ENCODE data around the gene PIGS.

PIGS gene

DNA sequence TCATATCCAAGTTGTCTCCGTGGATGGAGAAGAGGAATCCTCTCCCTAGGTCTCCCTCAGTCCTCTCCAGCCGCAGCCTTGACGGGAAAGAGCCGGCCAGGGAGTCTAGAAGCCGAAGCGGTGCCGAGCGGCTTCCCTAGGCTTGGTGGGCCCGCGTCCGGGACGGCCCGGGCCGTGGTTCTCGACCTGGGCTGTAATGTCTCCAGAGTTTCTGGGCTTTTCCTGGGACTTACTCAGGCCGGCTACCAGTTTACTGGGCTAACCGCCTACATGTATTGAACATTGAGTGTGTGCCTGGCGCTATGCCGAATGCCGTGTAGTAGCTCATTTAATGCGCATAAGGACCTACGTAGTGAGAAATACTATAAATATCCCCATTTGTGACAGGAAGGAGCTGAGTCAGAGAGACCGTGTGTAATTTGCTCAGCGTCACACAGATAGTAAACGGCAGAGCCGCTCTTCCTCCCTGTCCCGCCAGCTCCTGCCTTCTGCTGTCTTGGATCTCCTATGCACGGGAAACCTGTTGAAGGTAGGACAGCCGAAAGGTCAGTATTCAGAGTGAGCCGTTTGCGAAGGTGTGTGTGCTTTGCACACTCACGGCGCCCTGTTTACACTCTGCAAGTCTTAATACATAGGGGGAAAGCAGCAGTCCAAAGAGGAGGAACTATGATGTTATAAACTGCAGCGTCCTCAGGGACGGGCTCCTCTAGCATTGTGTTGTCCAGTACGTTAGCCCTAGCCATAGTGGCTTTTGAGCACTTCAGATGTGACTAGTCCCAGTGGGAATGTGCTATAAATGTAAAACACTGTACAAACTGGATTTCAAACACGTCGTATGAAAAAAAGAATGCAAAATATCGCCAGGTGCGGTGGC lies 28.2 kb upstream of the PIGS start:
- Histone ChIP-seq H3K36me3 (ENCODE audit: insufficient read depth, low read length) (peaks cover 22% of the 10 kb centered on the region; the same call in 1 of the 2 replicates), H3K4me1 (ENCODE audit: insufficient read depth, low read length, severe bottlenecking) (peaks cover 19% of the 10 kb centered on the region), H4K20me1 (ENCODE audit: insufficient read depth, low read length) (no peaks in the 10 kb centered on the region), H3K27me3 (ENCODE audit: insufficient read depth, low read length) (no peaks in the 10 kb centered on the region), H3K9me3 (ENCODE audit: low read length) (no peaks in the 10 kb centered on the region), H3K79me2 (ENCODE audit: insufficient read depth, low read length) (peaks cover 14% of the 10 kb centered on the region), H3K4me2 (ENCODE audit: low read length) (peak overlapping the region; percentile 97), H3K4me3 (ENCODE audit: low read depth, low read length, poor library complexity, severe bottlenecking) (peak overlapping the region; percentile 84), H3K27ac (ENCODE audit: low read depth, low read length, poor library complexity, severe bottlenecking) (peak overlapping the region; percentile 84), H2AFZ (ENCODE audit: low read length) (no peak overlapping the region), H3K9me2 (ENCODE audit: low read depth, low read length) (no peaks in the 10 kb centered on the region), H3K9ac (ENCODE audit: low read length) (peak overlapping the region; percentile 74), H3F3A (ENCODE audit: insufficient read depth, low read length) (no peaks in the 10 kb centered on the region)
- TF ChIP-seq CTCF (IDR thresholded peaks at IDR 0.05; ENCODE audit: low read length) (no peak), EZH2 (IDR thresholded peaks at IDR 0.05; ENCODE audit: borderline replicate concordance, low read length) (no peak)

- H3F3A ChIP-seq (ENCODE audit: insufficient read depth, low read length): no peaks in the 10 kb centered on the region
- H3K4me3 ChIP-seq (ENCODE audit: low read depth, low read length, poor library complexity, severe bottlenecking): peak within 1 kb of the TSS; percentile 84
- H3K27ac ChIP-seq (ENCODE audit: low read depth, low read length, poor library complexity, severe bottlenecking): peak within 1 kb of the TSS; percentile 84
- no peaks in the 10 kb centered on the region for H3K9me2 ChIP-seq (ENCODE audit: low read depth, low read length)
- H3K9ac ChIP-seq (ENCODE audit: low read length): peak within 1 kb of the TSS; percentile 88
- H4K20me1 ChIP-seq (ENCODE audit: insufficient read depth, low read length): no peaks in the 10 kb centered on the region
- TF ChIP-seq CTCF (IDR thresholded peaks at IDR 0.05; ENCODE audit: low read length) (no peak), EZH2 (IDR thresholded peaks at IDR 0.05; ENCODE audit: borderline replicate concordance, low read length) (no peak)
- peaks cover 14% of the 10 kb centered on the region for H3K79me2 ChIP-seq (ENCODE audit: insufficient read depth, low read length)
- H3K27me3 ChIP-seq (ENCODE audit: insufficient read depth, low read length): no peaks in the 10 kb centered on the region
- peaks cover 19% of the 10 kb centered on the region for H3K4me1 ChIP-seq (ENCODE audit: insufficient read depth, low read length, severe bottlenecking)
- peaks cover 23% of the 10 kb centered on the region; the same call in 1 of the 2 replicates for H3K36me3 ChIP-seq (ENCODE audit: insufficient read depth, low read length)
- peak within 1 kb of the TSS; percentile 97 for H3K4me2 ChIP-seq (ENCODE audit: low read length)
- H2AFZ ChIP-seq (ENCODE audit: low read length): no peak within 1 kb of the TSS
- no peaks in the 10 kb centered on the region for H3K9me3 ChIP-seq (ENCODE audit: low read length)
Observed at GRCh38 chr17:28598799-28599310, 27.5 kb upstream of the PIGS start, which contains the start of gene SPAG5. TSS of gene SPAG5 (minus strand) at chr17:28599025. CDS start at chr17:28598946, 79 bp downstream.

DNA sequence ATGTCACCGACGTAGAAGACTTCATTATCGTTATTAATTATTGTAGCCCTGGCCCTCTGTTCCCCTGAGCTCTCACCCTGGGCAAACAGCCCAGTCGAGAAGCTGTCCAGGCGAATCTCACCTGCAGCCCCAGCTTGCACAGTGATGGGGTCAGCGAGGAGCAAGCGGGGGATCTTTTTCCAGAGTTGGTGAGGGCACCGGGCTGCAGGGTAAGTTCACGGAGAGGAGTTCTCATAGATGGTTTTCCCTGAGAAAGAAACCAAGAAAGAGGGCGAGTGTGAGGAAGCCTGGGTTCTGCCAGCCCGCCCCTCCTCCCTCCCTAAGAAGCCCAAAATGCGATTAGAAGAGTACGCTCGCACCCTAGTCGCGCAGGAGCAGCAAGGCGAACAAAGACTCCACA lies 27.1 kb upstream of the PIGS start:
- H3K27me3 ChIP-seq (ENCODE audit: insufficient read depth, low read length): no peaks in the 10 kb centered on the region
- H3K27ac ChIP-seq (ENCODE audit: low read depth, low read length, poor library complexity, severe bottlenecking): peak overlapping the region; percentile 70
- H3K79me2 ChIP-seq (ENCODE audit: insufficient read depth, low read length): peaks cover 14% of the 10 kb centered on the region
- no peaks in the 10 kb centered on the region for H3K9me3 ChIP-seq (ENCODE audit: low read length)
- H3K36me3 ChIP-seq (ENCODE audit: insufficient read depth, low read length): peaks cover 24% of the 10 kb centered on the region
- no peaks in the 10 kb centered on the region for H3F3A ChIP-seq (ENCODE audit: insufficient read depth, low read length)
- TF ChIP-seq CTCF (IDR thresholded peaks at IDR 0.05; ENCODE audit: low read length) (no peak), EZH2 (IDR thresholded peaks at IDR 0.05; ENCODE audit: borderline replicate concordance, low read length) (no peak)
- H3K4me1 ChIP-seq (ENCODE audit: insufficient read depth, low read length, severe bottlenecking): peaks cover 19% of the 10 kb centered on the region
- peak overlapping the region; percentile 84 for H3K4me3 ChIP-seq (ENCODE audit: low read depth, low read length, poor library complexity, severe bottlenecking)
- peak overlapping the region; percentile 88 for H3K9ac ChIP-seq (ENCODE audit: low read length)
- H4K20me1 ChIP-seq (ENCODE audit: insufficient read depth, low read length): no peaks in the 10 kb centered on the region
- no peaks in the 10 kb centered on the region for H3K9me2 ChIP-seq (ENCODE audit: low read depth, low read length)
- peak overlapping the region; percentile 97 for H3K4me2 ChIP-seq (ENCODE audit: low read length)
- no peak overlapping the region for H2AFZ ChIP-seq (ENCODE audit: low read length)
